Measurements from ENCODE around the gene ZFYVE28. TPM values are rescaled to one million over a fixed set of nuclear protein-coding genes. Genes with fewer than 3 reads are reported as not detected.

Gene ZFYVE28
- total and polyA plus RNA-seq, 2 of the 8 experiments (the other 6 are each of a cell fraction or from before 2014, with no cell fraction given): 1.7 to 4.9 TPM

- Histone ChIP-seq H2BK20ac (ENCODE audit: low read length) (no peak overlapping the region), H2BK120ac (replicated peaks; ENCODE audit: low read depth, low read length) (no peak overlapping the region), H3K27ac (ENCODE audit: low read depth, low read length) (no peak overlapping the region), H4K5ac (ENCODE audit: insufficient read length, low read depth, low read length) (no peak overlapping the region), H3K4me3 (ENCODE audit: extremely low read depth in 1 of 4, insufficient read depth in 2 of 4, low read depth in 3 of 4, low read length in 4 of 4) (no peak overlapping the region), H3K79me1 (ENCODE audit: low read depth, low read length) (no peaks in the 10 kb centered on the region), H4K8ac (ENCODE audit: extremely low read depth, insufficient read depth, low read length) (no peak overlapping the region), H2BK12ac (ENCODE audit: low read depth, low read length) (no peak overlapping the region), H3K23ac (ENCODE audit: insufficient read length) (no peak overlapping the region), H2BK5ac (ENCODE audit: low read depth, low read length) (no peak overlapping the region), H3K9ac (replicated peaks in 1 of 4; ENCODE audit: extremely low read depth in 1 of 4, low read depth in 3 of 4, low read length in 3 of 4) (no peak overlapping the region), H4K20me1 (replicated peaks in 1 of 2; ENCODE audit: control insufficient read depth in 1 of 2, insufficient read depth in 2 of 2, low read length in 2 of 2) (peaks cover 0 to 6% of the 10 kb centered on the region in 2 experiments), H3K23me2 (ENCODE audit: low read depth, low read length) (peaks cover 10% of the 10 kb centered on the region; the same call in 1 of the 2 replicates), H3K27me3 (replicated peaks in 1 of 4; ENCODE audit: control insufficient read depth in 3 of 4, extremely low read depth in 1 of 4, insufficient read depth in 3 of 4, low read length in 3 of 4) (no peaks in the 10 kb centered on the region), H3K56ac (replicated peaks; ENCODE audit: insufficient read length, low read depth, low read length) (no peak overlapping the region), H2BK15ac (ENCODE audit: low read length) (no peak overlapping the region), H3K18ac (ENCODE audit: extremely low read depth, low read length) (no peak overlapping the region), H3K14ac (ENCODE audit: insufficient read length) (no peak overlapping the region), H3K9me3 (ENCODE audit: insufficient read depth in 2 of 2, low read depth in 1 of 2, low read length in 1 of 2) (no peaks in the 10 kb centered on the region), H3K4me2 (ENCODE audit: insufficient read depth in 1 of 2, low read depth in 2 of 2, low read length in 2 of 2) (no peak overlapping the region), H4K91ac (replicated peaks; ENCODE audit: insufficient read length, low read length) (no peak overlapping the region), H3K79me2 (ENCODE audit: control insufficient read depth in 1 of 2, insufficient read depth in 2 of 2, low read length in 2 of 2) (no peaks in the 10 kb centered on the region), H3K4ac (replicated peaks; ENCODE audit: insufficient read length, low read depth, low read length) (no peak overlapping the region), H3K36me3 (ENCODE audit: control insufficient read depth in 2 of 4, insufficient read depth in 4 of 4, low read length in 3 of 4) (no peaks in the 10 kb centered on the region; a peak in 1 of 8 replicates), H2AFZ (ENCODE audit: low read length) (no peak overlapping the region), H2AK5ac (ENCODE audit: low read depth, low read length) (no peak overlapping the region), H3K4me1 (replicated peaks in 1 of 4; ENCODE audit: control insufficient read depth in 3 of 4, insufficient read depth in 4 of 4, low read length in 3 of 4) (peaks cover 0 to 8% (median 4%) of the 10 kb centered on the region in 4 experiments; a peak in 5 of 7 replicates)
- TF ChIP-seq HDAC6 (IDR thresholded peaks at IDR 0.05; ENCODE audit: low read depth, low read length) (no peak), SP2 (IDR thresholded peaks at IDR 0.05; ENCODE audit: low read length) (no peak), FOSL1 (IDR thresholded peaks at IDR 0.05; ENCODE audit: insufficient read depth, low read depth, low read length) (no peak), EZH2 (IDR thresholded peaks at IDR 0.05; ENCODE audit: low read depth, low read length, severe bottlenecking) (no peak), NRF1 (IDR thresholded peaks at IDR 0.05; ENCODE audit: low read depth, low read length) (no peak), NANOG (IDR thresholded peaks at IDR 0.05; ENCODE audit: insufficient read depth, low read depth, low read length, poor library complexity, severe bottlenecking) (no peak), ASH2L (IDR thresholded peaks at IDR 0.05; ENCODE audit: low read length) (no peak)
- 86% methylated on average over 13 of the region's 13 CpGs; no CpG with 5 or more reads in 1 of the 2 experiments for WGBS, 2 experiments (ENCODE audit: extremely low coverage in 1 of 2, insufficient coverage in 1 of 2, insufficient read length in 1 of 2, insufficient replicate concordance in 2 of 2, low coverage in 1 of 2, low lambda C conversion rate in 2 of 2, missing lambda C conversion rate in 1 of 2)
- FAIRE-seq (no peak), DNase-seq (ENCODE audit: low read depth in 1 of 2, low spot score in 2 of 2) (no peak)
- POLR2A ChIA-PET (ENCODE audit: partially characterized antibody): interaction anchor here (1.1 kb wide), 1 partner anchor 46 kb away, joined by 4 read pairs; no protein-coding TSS in a partner anchor
- CTCF ChIA-PET (ENCODE audit: partially characterized antibody): interaction anchor here (1.4 to 1.9 kb wide), 2 partner anchors 10 to 42 kb away, joined by 3 to 4 read pairs; no protein-coding TSS in a partner anchor
These were observed 159.4 kb downstream of the ZFYVE28 start for GRCh38 chr4:2259036-2259540.

Measured in H1 (cell line).